K562 (cell line): ENCODE data around the gene ENOSF1. TPM values are rescaled to one million over a fixed set of nuclear protein-coding genes. Genes with fewer than 3 reads are reported as not detected.

Source experiments
- ATAC-seq: fragments of 200-7000 bp; cut with Tn5 transposase; 3 replicates; pipeline ENCODE4 v1.9.1; 2020; ENCODE audit warnings: moderate library complexity
- Bru-seq: library from RNA; stranded (reverse); fragments of 400-500 nt; gene quantifications from one replicate; lab custom pipeline; 2021; lab: Mats Ljungman, UMichigan
- BruChase-seq, 2 experiments: library from RNA; stranded (reverse); fragments of 400-500 nt; gene quantifications; one replicate each; lab custom pipeline; 2021; lab: Mats Ljungman, UMichigan
- BruUV-seq: library from RNA; stranded (reverse); fragments of 400-500 nt; replicated peaks from 2 replicates; lab custom pipeline; 2021; lab: Mats Ljungman, UMichigan
- CTCF ChIA-PET: fragments of 300-600 bp; formaldehyde crosslinking; extraction: SDS; loops from one replicate; lab custom pipeline; 2021; ENCODE audit warnings: low intra/inter-chr PET ratio; lab: Yijun Ruan, JAX
- POLR2A ChIA-PET: fragments of 300-600, 350-650 bp; sonication (Branson Sonifier 250); formaldehyde crosslinking; extraction: SDS; loops from one replicate; lab custom pipeline; 2021; ENCODE audit warnings: antibody characterized with exemption, inconsistent platforms; lab: Yijun Ruan, JAX
- DNase-seq, 4 experiments: peaks; one replicate each; pipeline versions ENCODE4 v3.0.0 to v3.0.0-alpha.2; 2011 to 2018; ENCODE audit warnings: low spot score in 3 of 4, mixed read lengths in 3 of 4; ENCODE audit errors: extremely low read depth in 1 of 4
- FAIRE-seq: peaks from 2 replicates; lab custom pipeline; 2011; peaks lifted over from hg19 to GRCh38; lab: Jason Lieb, UNC
- H2AFZ ChIP-seq: 2 replicates; pipeline ENCODE4 v1.6.0; 2011; ENCODE audit warnings: low read depth, low read length, control low read depth, inconsistent platforms
- H3K27ac ChIP-seq: fragments of 200-600 bp; 3 replicates; pipeline ENCODE4 v1.8.0; 2011; ENCODE audit warnings: low read depth, mild to moderate bottlenecking, control low read depth, inconsistent platforms, low read length, moderate library complexity, mixed read lengths; ENCODE audit errors: extremely low read depth
- H3K27me3 ChIP-seq, 2 experiments: fragments of 300-600 bp in 1 of 2; 2 replicates in 1 of 2; 3 replicates in 1 of 2; pipeline versions ENCODE4 v1.6.0 to v1.8.0; 2011; ENCODE audit warnings: inconsistent platforms in 2 of 2, low read length in 2 of 2, mild to moderate bottlenecking in 1 of 2, mixed read lengths in 1 of 2, moderate library complexity in 1 of 2; ENCODE audit not compliant: control insufficient read depth in 2 of 2, insufficient read depth in 2 of 2
- H3K36me3 ChIP-seq: fragments of 300-600 bp; 3 replicates; pipeline ENCODE4 v1.8.0; 2011; ENCODE audit warnings: mild to moderate bottlenecking, low read length, inconsistent platforms; ENCODE audit not compliant: control insufficient read depth, insufficient read depth
- H3K4me1 ChIP-seq, 2 experiments: fragments of 200-600 bp in 1 of 2; replicated peaks in 1 of 2; 2 replicates in 1 of 2; 3 replicates in 1 of 2; pipeline versions ENCODE4 v1.5.1 to v1.8.0; 2011; ENCODE audit warnings: inconsistent platforms in 2 of 2, low read length in 2 of 2, mild to moderate bottlenecking in 1 of 2, mixed read lengths in 1 of 2, moderate library complexity in 1 of 2; ENCODE audit not compliant: control insufficient read depth in 2 of 2, insufficient read depth in 2 of 2
- H3K4me2 ChIP-seq: 2 replicates; pipeline ENCODE4 v1.6.1; 2011; ENCODE audit warnings: low read length, control low read depth, inconsistent platforms, mixed read lengths; ENCODE audit not compliant: insufficient read depth
- H3K4me3 ChIP-seq: fragments of 200-600 bp; sonication (generic), shearing (Covaris generic); 2 replicates; pipeline ENCODE4 v1.5.1; 2016; ENCODE audit warnings: control low read depth, inconsistent platforms
- H3K79me2 ChIP-seq: fragments of 200-600 bp; 3 replicates; pipeline ENCODE4 v1.8.0; 2011; ENCODE audit warnings: low read length, inconsistent platforms; ENCODE audit not compliant: control insufficient read depth, insufficient read depth
- H3K9ac ChIP-seq, 2 experiments: 2 replicates each; pipeline versions ENCODE4 v1.6.0 to v1.6.1; 2011; ENCODE audit warnings: low read depth in 2 of 2, low read length in 2 of 2, control low read depth in 1 of 2, inconsistent platforms in 1 of 2, mild to moderate bottlenecking in 1 of 2, mixed read lengths in 1 of 2; ENCODE audit not compliant: insufficient read depth in 1 of 2
- H3K9me1 ChIP-seq: one replicate; pipeline ENCODE4 v1.6.0; 2011; ENCODE audit warnings: inconsistent platforms, mild to moderate bottlenecking, low read length, moderate library complexity; ENCODE audit not compliant: control insufficient read depth, insufficient read depth
- H3K9me3 ChIP-seq: replicated peaks from 2 replicates; pipeline ENCODE4 v1.5.1; 2011; ENCODE audit warnings: low read depth, low read length, inconsistent platforms; ENCODE audit not compliant: control insufficient read depth, insufficient read depth
- H4K20me1 ChIP-seq: replicated peaks from 2 replicates; pipeline ENCODE4 v1.6.1; 2011; ENCODE audit warnings: low read length, inconsistent platforms, mixed read lengths; ENCODE audit not compliant: control insufficient read depth, insufficient read depth
- CXXC5 ChIP-seq: fragments of 250-450 bp; sonication (Bioruptor Pico); IDR thresholded peaks from 2 replicates; pipeline ENCODE4 v1.8.0; 2022; ENCODE audit warnings: inconsistent platforms, mild to moderate bottlenecking, moderate library complexity
- DPF2 ChIP-seq: fragments of 450-650 bp; IDR thresholded peaks from 2 replicates; pipeline ENCODE4 v1.6.1; 2016
- E2F4 ChIP-seq: sonication (generic); formaldehyde crosslinking; IDR thresholded peaks from 2 replicates; pipeline ENCODE4 v1.8.0; 2022; ENCODE audit warnings: mild to moderate bottlenecking, low read depth, missing genetic modification reagents
- HMGXB4 ChIP-seq: sonication (generic); formaldehyde crosslinking; IDR thresholded peaks from 2 replicates; pipeline ENCODE4 v1.8.1; 2023; ENCODE audit warnings: mild to moderate bottlenecking, missing genetic modification reagents
- MYNN ChIP-seq, 2 experiments: sonication (generic); formaldehyde crosslinking in 1 of 2; IDR thresholded peaks; 2 replicates each; pipeline versions ENCODE4 v1.5.0 to v1.6.1; 2016 to 2020; ENCODE audit warnings: antibody characterized with exemption in 1 of 2, missing genetic modification reagents in 1 of 2
- NCOA1 ChIP-seq: fragments of 450-650 bp; IDR thresholded peaks from 2 replicates; pipeline ENCODE4 v1.6.1; 2016; ENCODE audit warnings: low read depth
- NR2C2 ChIP-seq, 2 experiments: fragments of 200-800 bp in 1 of 2; sonication (Bioruptor generic) in 1 of 2; sonication (generic) in 1 of 2; formaldehyde crosslinking in 1 of 2; IDR thresholded peaks; 2 replicates each; pipeline versions ENCODE4 v1.6.1 to v1.8.0; 2016 to 2022; ENCODE audit warnings: mild to moderate bottlenecking in 1 of 2, missing compliant biosample characterization in 1 of 2, missing genetic modification characterization in 1 of 2, missing genetic modification reagents in 1 of 2
- PHF8 ChIP-seq: fragments of 200-600 bp; sonication (generic); IDR thresholded peaks from 2 replicates; pipeline ENCODE4 v1.6.1; 2012; ENCODE audit warnings: mixed run types, mild to moderate bottlenecking, inconsistent platforms, low read length, moderate library complexity, borderline replicate concordance
- POLR2A ChIP-seq: fragments of 450-650 bp; conservative IDR thresholded peaks from 2 replicates; pipeline ENCODE4 v1.6.1; 2016
- SMAD4 ChIP-seq: fragments of 250-450 bp; sonication (Bioruptor Pico); conservative IDR thresholded peaks from 2 replicates; pipeline ENCODE4 v1.8.0; 2021; ENCODE audit warnings: inconsistent platforms, mild to moderate bottlenecking, moderate library complexity
- SMARCA5 ChIP-seq: fragments of 450-650 bp; IDR thresholded peaks from 2 replicates; pipeline ENCODE4 v1.6.1; 2016
- WGBS: fragments of 100-300 bp; shearing (Covaris generic); methylation state at CpG from one replicate; pipeline ENCODE4 v1.1.6; 2016; ENCODE audit warnings: low coverage, mixed read lengths; ENCODE audit not compliant: insufficient coverage; ENCODE audit errors: missing lambda C conversion rate; 5-methylcytosine and 5-hydroxymethylcytosine counted together
- in situ Hi-C: fragments of 300-500 bp; cut with MboI; formaldehyde crosslinking; loops from 4 replicates; pipeline ENCODE4 v1.15.0; 2018; ENCODE audit warnings: inconsistent platforms, mixed read lengths
- intact Hi-C: fragments of 100-400 bp; cut with micrococcal nuclease; formaldehyde crosslinking; loops from 2 replicates; pipeline ENCODE4 v1.14.2; 2022
- long read RNA-seq, 3 experiments: library from polyadenylated mRNA in 2 of 3; library from RNA in 1 of 3; unstranded in 2 of 3; stranded (forward) in 1 of 3; transcript quantifications; one replicate each; pipeline ENCODE4 v2.0.0, GENCODE V29; 2019 to 2022
- polyA minus RNA-seq, 3 experiments: library from RNA; depleted of rRNA, polyadenylated mRNA; stranded (reverse); fragments of >200 nt; gene quantifications; 2 replicates each; pipeline ENCODE4 v1.2.3, GENCODE V29; 2011
- polyA plus RNA-seq, 8 experiments: library from polyadenylated mRNA; depleted of rRNA in 4 of 8; stranded (reverse) in 5 of 8; unstranded in 3 of 8; fragments of >200 nt; fragmentation: Nextera tagmentation in 2 of 8; fragmentation: Illumina TruSeq in 1 of 8; extraction: Ambion mirVana in 2 of 8; extraction: Trizol in 1 of 8; gene quantifications; 2 replicates each; pipeline versions ENCODE4 v1.2.1 to v1.2.3, GENCODE V29; 2011 to 2014; ENCODE audit warnings: inconsistent platforms in 1 of 8, missing spikeins in 1 of 8
- total RNA-seq, 7 experiments: library from RNA; depleted of rRNA in 6 of 7; stranded (reverse); fragments of >200 nt in 6 of 7; fragmentation: Illumina TruSeq in 2 of 7; extraction: Trizol in 2 of 7; gene quantifications; 2 replicates each; pipeline versions ENCODE4 v1.2.1 to v1.2.3, GENCODE V29; 2011 to 2021; ENCODE audit warnings: low replicate concordance in 1 of 7

ENOSF1 gene
- total RNA-seq (2011; cell fraction: chromatin; rRNA removed; ENCODE audit: low replicate concordance): 450 and 471 TPM in 2 replicates
- total RNA-seq (2011; cell fraction: nucleolus; rRNA removed): 248 and 273 TPM in 2 replicates
- total RNA-seq (2011; cell fraction: nucleoplasm; rRNA removed): 343 and 442 TPM in 2 replicates
- total RNA-seq (2014; rRNA removed) (36.0 and 42.2 TPM in 2 replicates), total RNA-seq (2014; rRNA removed; fragmentation: Illumina TruSeq; extraction: Trizol) (48.0 and 49.8 TPM in 2 replicates), total RNA-seq (2015; rRNA removed; fragmentation: Illumina TruSeq; extraction: Trizol) (40.5 and 44.5 TPM in 2 replicates), total RNA-seq (2021) (60.0 and 66.4 TPM in 2 replicates), polyA plus RNA-seq (2011; rRNA removed) (46.5 and 50.9 TPM in 2 replicates), polyA plus RNA-seq (2014; fragmentation: Illumina TruSeq; extraction: Trizol) (49.4 and 57.3 TPM in 2 replicates), polyA plus RNA-seq (2014; fragmentation: Nextera tagmentation; extraction: Ambion mirVana) (10 to 100 TPM; 15.5 to 20.0 TPM), polyA plus RNA-seq (2014; rRNA removed) (54.0 and 60.1 TPM in 2 replicates), polyA minus RNA-seq (2011; rRNA and poly(A)+ RNA removed) (74.8 and 77.4 TPM in 2 replicates), Bru-seq, nascent RNA (percentile 92 among the genes with signal in this experiment), BruChase-seq, experiment 1, labeled RNA remaining after a 2-hour chase (percentile 88 among the genes with signal in this experiment), BruChase-seq, experiment 2, labeled RNA remaining after a 6-hour chase (percentile 82 among the genes with signal in this experiment)
- polyA plus RNA-seq (2011; cell fraction: cytosol; rRNA removed): 18.7 and 22.2 TPM in 2 replicates
- polyA plus RNA-seq (2011; cell fraction: nucleus; rRNA removed): 202 and 262 TPM in 2 replicates
- polyA plus RNA-seq (2012): 37.6 and 66.2 TPM in 2 replicates
- 26.4 and 36.0 TPM in 2 replicates for polyA minus RNA-seq (2011; cell fraction: cytosol; rRNA and poly(A)+ RNA removed)
- 100 and 101 TPM in 2 replicates for polyA minus RNA-seq (2011; cell fraction: nucleus; rRNA and poly(A)+ RNA removed)
- long read RNA-seq, experiment 1, transcript ENOSF1-201 (16 exons, 1,867 nt): major isoform, 12 of 115 reads
- long read RNA-seq, experiment 1, partial matches to known transcripts: 13 of 115 reads
- long read RNA-seq, experiment 1, other reads (novel, unspliced or antisense): 88 of 115 reads
- long read RNA-seq, experiment 2, partial matches to known transcripts: 4 of 28 reads
- long read RNA-seq, experiment 2, other reads (novel, unspliced or antisense): 20 of 28 reads
- long read RNA-seq, experiment 3, transcript ENOSF1-201 (16 exons, 1,867 nt): major isoform, 5 of 13 reads
- long read RNA-seq, experiment 3, partial matches to known transcripts: 0 of 13 reads
- long read RNA-seq, experiment 3, other reads (novel, unspliced or antisense): 8 of 13 reads

GRCh38 chr18:712401-713134, at the start of gene ENOSF1:
ENOSF1 (minus strand) TSS chr18:712630; CDS start chr18:712587, 43 bp downstream.
- intact Hi-C loops (loop anchor here (1.0 kb wide), 1 partner anchor 119 kb away; no protein-coding TSS in a partner anchor), in situ Hi-C loops (no loop called here)
- CTCF ChIA-PET: no interaction called here
- Histone ChIP-seq H3K27me3 (no peaks in the 10 kb centered on the region), H3K9ac (peak within 1 kb of the TSS; percentile 97), H2AFZ (peak within 1 kb of the TSS; percentile 83), H4K20me1 (no peaks in the 10 kb centered on the region), H3K79me2 (peaks cover 43% of the 10 kb centered on the region), H3K4me3 (peak within 1 kb of the TSS; percentile 63), H3K9me3 (no peaks in the 10 kb centered on the region), H3K36me3 (peaks cover 28% of the 10 kb centered on the region; the same call in 2 of the 3 replicates), H3K27ac (peak within 1 kb of the TSS; percentile 88), H3K4me2 (peak within 1 kb of the TSS; percentile 98), H3K4me1 (peaks cover 7 to 10% of the 10 kb centered on the region in 2 experiments; a peak in 3 of 5 replicates), H3K9me1 (no peaks in the 10 kb centered on the region)
- FAIRE-seq (no peak), ATAC-seq (peak; percentile 96), DNase-seq (peak; percentile 91 to 95 (median 94))
- 53% methylated on average over 35 of the region's 91 CpGs for WGBS
- BruUV-seq: no TSS peak
- POLR2A ChIA-PET: interaction anchor here (0.6 to 1.6 kb wide), 9 partner anchors 10 to 149 kb away, joined by 3 to 7 read pairs (median 3); no protein-coding TSS in a partner anchor
- TF ChIP-seq POLR2A (peak; percentile 43; the same call in 1 of the 2 replicates), MYNN (IDR thresholded peaks at IDR 0.05) (no peak), MYNN (CRISPR knock-in tag; IDR thresholded peaks at IDR 0.05) (no peak), PHF8 (peak; percentile 52; the same call in 1 of the 2 replicates), HMGXB4 (CRISPR knock-in tag) (peak; percentile 72; the same call in 1 of the 2 replicates), DPF2 (0 out of 2 replicates have a peak, but pooled peaks have one; percentile 12), SMAD4 (CRISPR knock-in tag) (peak; percentile 55; the same call in 1 of the 2 replicates), E2F4 (CRISPR knock-in tag) (peak; percentile 75; the same call in 1 of the 2 replicates), NR2C2 (CRISPR knock-in tag; IDR thresholded peaks at IDR 0.05) (peak; percentile 43; the same call in 1 of the 2 replicates), NR2C2 (tag; IDR thresholded peaks at IDR 0.05) (peak; percentile 70), CXXC5 (CRISPR knock-in tag) (peak; percentile 58), SMARCA5 (peak; percentile 66; the same call in 1 of the 2 replicates), NCOA1 (peak; percentile 27; the same call in 1 of the 2 replicates)
